Stimulated activated naive B cell treated with anti-CD40 and anti-IgM and Interleukin-4, amounts not matched to agents 10 μg/mL and 1 μg/mL and 100 μg/mL, for 72 hours (primary cell): ENCODE results near the gene MAT2A.

Experiments
- ATAC-seq, 2 donors: fragments of 150-1000 bp; cut with Tn5 transposase; replicated peaks; 2 replicates each; pipeline ENCODE4 v1.10.0; 2021; ENCODE audit warnings: moderate library complexity in 1 of 2
- DNase-seq: peaks from one replicate; pipeline ENCODE4 v3.0.0; 2021
- H3K27ac Mint-ChIP-seq: one replicate; pipeline ENCODE4 v1.8.0; 2022; ENCODE audit warnings: mild to moderate bottlenecking, mixed read lengths
- H3K27me3 Mint-ChIP-seq, 2 donors: one replicate each; pipeline ENCODE4 v1.8.0; 2022; ENCODE audit warnings: mixed read lengths in 2 of 2
- H3K36me3 Mint-ChIP-seq, 2 donors: one replicate each; pipeline ENCODE4 v1.8.0; 2022; ENCODE audit warnings: mixed read lengths in 2 of 2, mild to moderate bottlenecking in 1 of 2
- H3K4me1 Mint-ChIP-seq, 2 donors: one replicate each; pipeline ENCODE4 v1.8.0; 2022; ENCODE audit warnings: mixed read lengths in 2 of 2, mild to moderate bottlenecking in 1 of 2
- H3K4me3 Mint-ChIP-seq, 2 donors: one replicate each; pipeline ENCODE4 v1.8.0; 2022; ENCODE audit warnings: mild to moderate bottlenecking in 2 of 2, mixed read lengths in 2 of 2, moderate library complexity in 1 of 2
- H3K9me3 Mint-ChIP-seq, 2 donors: one replicate each; pipeline ENCODE4 v1.8.0; 2022; ENCODE audit warnings: mixed read lengths in 2 of 2, mild to moderate bottlenecking in 1 of 2

The MAT2A gene

GRCh38 chr2:85514323-85514722, 24.6 kb upstream of the MAT2A start:
- Mint-ChIP-seq H3K4me3 (no peak overlapping the region), H3K27ac (no peak overlapping the region), H3K27me3 (no peaks in the 10 kb centered on the region), H3K36me3 (peaks cover 0 to 1% of the 10 kb centered on the region in 2 donors), H3K4me1 (peaks cover 7 to 27% of the 10 kb centered on the region in 2 donors), H3K9me3 (no peaks in the 10 kb centered on the region)
- DNase-seq (no peak), ATAC-seq (no peak)

GRCh38 chr2:85516653-85517389, 22.1 kb upstream of the MAT2A start:
- Mint-ChIP-seq H3K27me3 (no peaks in the 10 kb centered on the region), H3K9me3 (no peaks in the 10 kb centered on the region), H3K4me1 (peaks cover 4 to 14% of the 10 kb centered on the region in 2 donors), H3K4me3 (peak overlapping the region in 1 of 2 donors; percentile 43), H3K36me3 (peaks cover 0 to 1% of the 10 kb centered on the region in 2 donors), H3K27ac (peak overlapping the region; percentile 22)
- ATAC-seq (peak; percentile 52 to 71), DNase-seq (no peak)

GRCh38 chr2:85522090-85522647, 16.8 kb upstream of the MAT2A start:
- Mint-ChIP-seq H3K27me3 (peaks cover 0 to 6% of the 10 kb centered on the region in 2 donors), H3K9me3 (no peaks in the 10 kb centered on the region), H3K27ac (no peak overlapping the region), H3K4me3 (no peak overlapping the region), H3K36me3 (no peaks in the 10 kb centered on the region), H3K4me1 (peaks cover 12 to 22% of the 10 kb centered on the region in 2 donors)
- DNase-seq (no peak), ATAC-seq (no peak)

- Mint-ChIP-seq H3K27ac (no peak overlapping the region), H3K27me3 (peaks cover 0 to 6% of the 10 kb centered on the region in 2 donors), H3K9me3 (no peaks in the 10 kb centered on the region), H3K4me1 (peaks cover 12 to 17% of the 10 kb centered on the region in 2 donors), H3K36me3 (no peaks in the 10 kb centered on the region), H3K4me3 (no peak overlapping the region)
- ATAC-seq (no peak), DNase-seq (no peak)
Observed at GRCh38 chr2:85523062-85523902, 15.7 kb upstream of the MAT2A start.

- Mint-ChIP-seq H3K4me3 (no peak overlapping the region), H3K4me1 (peaks cover 12 to 17% of the 10 kb centered on the region in 2 donors), H3K36me3 (no peaks in the 10 kb centered on the region), H3K9me3 (no peaks in the 10 kb centered on the region), H3K27ac (no peak overlapping the region), H3K27me3 (peaks cover under 1 to 6% of the 10 kb centered on the region in 2 donors)
- DNase-seq, result no peak
- no peak for ATAC-seq
Observed at GRCh38 chr2:85523903-85524335, 15.0 kb upstream of the MAT2A start.

- Mint-ChIP-seq H3K4me3 (no peak overlapping the region), H3K27ac (no peak overlapping the region), H3K9me3 (no peaks in the 10 kb centered on the region), H3K4me1 (peaks cover 12 to 17% of the 10 kb centered on the region in 2 donors), H3K36me3 (no peaks in the 10 kb centered on the region), H3K27me3 (peaks cover 4 to 6% of the 10 kb centered on the region in 2 donors)
- ATAC-seq (peak; percentile 60 to 63), DNase-seq (no peak)
Observed at GRCh38 chr2:85524336-85524908, 14.5 kb upstream of the MAT2A start.

- Mint-ChIP-seq H3K4me1 (peaks cover 12 to 17% of the 10 kb centered on the region in 2 donors), H3K4me3 (no peak overlapping the region), H3K27me3 (peaks cover 4 to 6% of the 10 kb centered on the region in 2 donors), H3K36me3 (no peaks in the 10 kb centered on the region), H3K9me3 (no peaks in the 10 kb centered on the region), H3K27ac (no peak overlapping the region)
- DNase-seq (no peak), ATAC-seq (no peak)
Observed at GRCh38 chr2:85525029-85525428, 13.9 kb upstream of the MAT2A start.

GRCh38 chr2:85525567-85525966, 13.4 kb upstream of the MAT2A start:
- no peak for ATAC-seq
- Mint-ChIP-seq H3K4me1 (peaks cover 12 to 17% of the 10 kb centered on the region in 2 donors), H3K9me3 (no peaks in the 10 kb centered on the region), H3K27me3 (peaks cover 4 to 6% of the 10 kb centered on the region in 2 donors), H3K36me3 (no peaks in the 10 kb centered on the region), H3K4me3 (no peak overlapping the region), H3K27ac (no peak overlapping the region)
- no peak for DNase-seq

GRCh38 chr2:85527787-85528186, 11.2 kb upstream of the MAT2A start:
- no peak overlapping the region for H3K27ac Mint-ChIP-seq
- H3K9me3 Mint-ChIP-seq, result no peaks in the 10 kb centered on the region
- DNase-seq (no peak), ATAC-seq (no peak)
- peaks cover 12 to 17% of the 10 kb centered on the region in 2 donors for H3K4me1 Mint-ChIP-seq
- no peaks in the 10 kb centered on the region for H3K36me3 Mint-ChIP-seq
- peaks cover 4 to 6% of the 10 kb centered on the region in 2 donors for H3K27me3 Mint-ChIP-seq
- H3K4me3 Mint-ChIP-seq, result no peak overlapping the region

GRCh38 chr2:85528355-85528754, 10.6 kb upstream of the MAT2A start:
- ATAC-seq (no peak), DNase-seq (no peak)
- Mint-ChIP-seq H3K27me3 (peaks cover 4 to 6% of the 10 kb centered on the region in 2 donors), H3K4me3 (no peak overlapping the region), H3K4me1 (peaks cover 12 to 17% of the 10 kb centered on the region in 2 donors), H3K27ac (no peak overlapping the region), H3K9me3 (no peaks in the 10 kb centered on the region), H3K36me3 (no peaks in the 10 kb centered on the region)

- Mint-ChIP-seq H3K4me1 (peaks cover 2 to 4% of the 10 kb centered on the region in 2 donors), H3K36me3 (peaks cover 0 to 2% of the 10 kb centered on the region in 2 donors), H3K27me3 (peaks cover 4 to 6% of the 10 kb centered on the region in 2 donors), H3K27ac (no peak overlapping the region), H3K4me3 (no peak overlapping the region), H3K9me3 (no peaks in the 10 kb centered on the region)
- DNase-seq (no peak), ATAC-seq (no peak)
Observed at GRCh38 chr2:85529809-85530208, 9.2 kb upstream of the MAT2A start.

- H3K36me3 Mint-ChIP-seq, result peaks cover 0 to 8% of the 10 kb centered on the region in 2 donors
- H3K4me1 Mint-ChIP-seq, result peaks cover 5 to 6% of the 10 kb centered on the region in 2 donors
- H3K27me3 Mint-ChIP-seq, result peaks cover 4% of the 10 kb centered on the region in 2 donors
- no peak overlapping the region for H3K4me3 Mint-ChIP-seq
- DNase-seq (no peak), ATAC-seq (no peak)
- no peaks in the 10 kb centered on the region for H3K9me3 Mint-ChIP-seq
- no peak overlapping the region for H3K27ac Mint-ChIP-seq
Observed at GRCh38 chr2:85531589-85531988, 7.4 kb upstream of the MAT2A start.

GRCh38 chr2:85534099-85534498, 4.9 kb upstream of the MAT2A start:
- H3K27me3 Mint-ChIP-seq, result peaks cover 0 to 2% of the 10 kb centered on the region in 2 donors
- peaks cover 1 to 22% of the 10 kb centered on the region in 2 donors for H3K36me3 Mint-ChIP-seq
- ATAC-seq (no peak), DNase-seq (no peak)
- H3K27ac Mint-ChIP-seq, result no peak overlapping the region
- no peak overlapping the region for H3K4me3 Mint-ChIP-seq
- no peaks in the 10 kb centered on the region for H3K9me3 Mint-ChIP-seq
- peaks cover 12 to 15% of the 10 kb centered on the region in 2 donors for H3K4me1 Mint-ChIP-seq

- Mint-ChIP-seq H3K36me3 (peaks cover 8 to 27% of the 10 kb centered on the region in 2 donors), H3K4me3 (no peak overlapping the region), H3K27me3 (no peaks in the 10 kb centered on the region), H3K4me1 (peaks cover 13 to 15% of the 10 kb centered on the region in 2 donors), H3K27ac (no peak overlapping the region), H3K9me3 (no peaks in the 10 kb centered on the region)
- ATAC-seq (no peak), DNase-seq (no peak)
Observed at GRCh38 chr2:85534881-85535280, 4.1 kb upstream of the MAT2A start.
